ENCODE results near the gene TBCEL.

DNA sequence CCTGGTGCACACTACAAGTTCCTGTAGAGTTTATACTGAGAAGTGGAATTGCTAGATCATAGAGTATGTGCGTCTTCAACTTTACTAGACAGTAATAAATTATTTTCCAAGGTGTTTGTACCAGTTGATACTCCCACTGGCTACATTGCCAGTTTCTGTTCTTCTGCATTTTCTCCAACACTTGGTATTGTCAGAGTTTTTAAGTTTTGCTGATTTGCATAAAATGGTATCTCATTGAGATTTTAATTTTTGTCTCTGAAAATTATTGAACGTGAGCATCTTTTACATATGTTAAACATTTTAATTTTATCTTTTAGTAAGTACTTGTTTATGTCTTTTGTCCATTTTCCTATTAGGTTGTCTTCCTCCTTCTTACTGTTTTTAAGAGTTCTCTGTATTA, 7.3 kb downstream of the TBCEL start:
- TF ChIP-seq POLR2A (IDR thresholded peaks at IDR 0.05): no peak
- TF ChIP-seq, protein P1, sequence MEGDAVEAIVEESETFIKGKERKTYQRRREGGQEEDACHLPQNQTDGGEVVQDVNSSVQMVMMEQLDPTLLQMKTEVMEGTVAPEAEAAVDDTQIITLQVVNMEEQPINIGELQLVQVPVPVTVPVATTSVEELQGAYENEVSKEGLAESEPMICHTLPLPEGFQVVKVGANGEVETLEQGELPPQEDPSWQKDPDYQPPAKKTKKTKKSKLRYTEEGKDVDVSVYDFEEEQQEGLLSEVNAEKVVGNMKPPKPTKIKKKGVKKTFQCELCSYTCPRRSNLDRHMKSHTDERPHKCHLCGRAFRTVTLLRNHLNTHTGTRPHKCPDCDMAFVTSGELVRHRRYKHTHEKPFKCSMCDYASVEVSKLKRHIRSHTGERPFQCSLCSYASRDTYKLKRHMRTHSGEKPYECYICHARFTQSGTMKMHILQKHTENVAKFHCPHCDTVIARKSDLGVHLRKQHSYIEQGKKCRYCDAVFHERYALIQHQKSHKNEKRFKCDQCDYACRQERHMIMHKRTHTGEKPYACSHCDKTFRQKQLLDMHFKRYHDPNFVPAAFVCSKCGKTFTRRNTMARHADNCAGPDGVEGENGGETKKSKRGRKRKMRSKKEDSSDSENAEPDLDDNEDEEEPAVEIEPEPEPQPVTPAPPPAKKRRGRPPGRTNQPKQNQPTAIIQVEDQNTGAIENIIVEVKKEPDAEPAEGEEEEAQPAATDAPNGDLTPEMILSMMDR (IDR thresholded peaks at IDR 0.05): no peak
- no peak for TF ChIP-seq POLR2AphosphoS5 (IDR thresholded peaks at IDR 0.05)
